ENCODE results near the gene DLL4.
A peak's percentile ranks its signal among the peaks of the same experiment; 100 is the strongest.
"Not testable (repeated sequence)": the region's sequence is repeated elsewhere in the genome, so short reads cannot be mapped to it uniquely, and the experiment has no call there.

The DLL4 gene

GRCh38 chr15:40941528-40942336, 12.6 kb downstream of the DLL4 start:
- peak in 1 of 2 donors; percentile 63 for DNase-seq (ENCODE audit: low read depth in 2 of 2)

- no peak for DNase-seq (ENCODE audit: low read depth in 2 of 2)
Observed at GRCh38 chr15:40942337-40942854, 13.3 kb downstream of the DLL4 start.

GRCh38 chr15:40942878-40943277, 13.7 kb downstream of the DLL4 start:
- no peak for DNase-seq (ENCODE audit: low read depth in 2 of 2)

GRCh38 chr15:40943764-40944365, 14.7 kb downstream of the DLL4 start:
- DNase-seq (ENCODE audit: low read depth in 2 of 2): no peak

GRCh38 chr15:40944510-40945296, 15.6 kb downstream of the DLL4 start:
- no peak for DNase-seq (ENCODE audit: low read depth in 2 of 2)

GRCh38 chr15:40948706-40949473, 19.8 kb downstream of the DLL4 start:
- no peak for DNase-seq (ENCODE audit: low read depth in 2 of 2)

GRCh38 chr15:40949756-40950207, 20.6 kb downstream of the DLL4 start:
- no peak for DNase-seq (ENCODE audit: low read depth in 2 of 2)

- no peak for DNase-seq (ENCODE audit: low read depth in 2 of 2)
Observed at GRCh38 chr15:40951764-40952163, 22.6 kb downstream of the DLL4 start.

GRCh38 chr15:40952301-40952900, 23.3 kb downstream of the DLL4 start:
- DNase-seq (ENCODE audit: low read depth in 2 of 2): no peak

- peak; percentile 90 to 94 for DNase-seq (ENCODE audit: low read depth in 2 of 2)
Observed at GRCh38 chr15:40952901-40953712, 24.0 kb downstream of the DLL4 start, which contains the start of gene CHAC1. TSS of gene CHAC1 (plus strand) at chr15:40953471. CDS start at chr15:40953584, 113 bp downstream.

- DNase-seq (ENCODE audit: low read depth in 2 of 2): no peak
Observed at GRCh38 chr15:40953713-40954074, 24.6 kb downstream of the DLL4 start.

GRCh38 chr15:40954158-40954848, 25.2 kb downstream of the DLL4 start:
- DNase-seq (ENCODE audit: low read depth in 2 of 2): not testable (repeated sequence)

- no peak for DNase-seq (ENCODE audit: low read depth in 2 of 2)
Observed at GRCh38 chr15:40955141-40955903, 26.2 kb downstream of the DLL4 start.

GRCh38 chr15:40955930-40956540, 26.9 kb downstream of the DLL4 start:
- DNase-seq (ENCODE audit: low read depth in 2 of 2): no peak

GRCh38 chr15:40956541-40956982, 27.4 kb downstream of the DLL4 start:
- no peak for DNase-seq (ENCODE audit: low read depth in 2 of 2)

- DNase-seq (ENCODE audit: low read depth in 2 of 2): no peak
Observed at GRCh38 chr15:40957041-40957555, 28.0 kb downstream of the DLL4 start.

- DNase-seq (ENCODE audit: low read depth in 2 of 2): no peak
Observed at GRCh38 chr15:40957581-40958051, 28.5 kb downstream of the DLL4 start.

GRCh38 chr15:40958146-40958545, 29.0 kb downstream of the DLL4 start:
- DNase-seq (ENCODE audit: low read depth in 2 of 2): no peak
